SK-N-MC (cell line): ENCODE data around the gene C19orf38.

Source experiments
- EZH2 ChIP-seq: fragments of 200-600 bp; sonication (generic); IDR thresholded peaks from one replicate; pipeline ENCODE4 v1.6.1; 2017; ENCODE audit warnings: antibody characterized with exemption
- FOXP2 ChIP-seq: optimal IDR thresholded peaks from 2 replicates; pipeline ENCODE3; 2011; ENCODE audit warnings: mild to moderate bottlenecking, moderate library complexity; ENCODE audit not compliant: insufficient read depth; ENCODE audit errors: extremely low read length, control extremely low read depth
- POLR2AphosphoS5 ChIP-seq: IDR thresholded peaks from 2 replicates; pipeline ENCODE4 v1.6.1; 2012; ENCODE audit warnings: mild to moderate bottlenecking, low read depth, low read length, borderline replicate concordance

GRCh38 chr19:10887616-10888367 is 39.6 kb downstream of the C19orf38 start:
- TF ChIP-seq EZH2 = no peak
- no peak for TF ChIP-seq POLR2AphosphoS5
- TF ChIP-seq FOXP2 = no peak
